K562 (cell line): ENCODE measurements around the gene RPL26. TPM values are rescaled to one million over a fixed set of nuclear protein-coding genes. Genes with fewer than 3 reads are reported as not detected.

Source experiments
- ATAC-seq: fragments of 200-7000 bp; cut with Tn5 transposase; 3 replicates; pipeline ENCODE4 v1.9.1; 2020; ENCODE audit warnings: moderate library complexity
- BruUV-seq: library from RNA; stranded (reverse); fragments of 400-500 nt; replicated peaks from 2 replicates; lab custom pipeline; 2021; lab: Mats Ljungman, UMichigan
- CTCF ChIA-PET: fragments of 300-600 bp; formaldehyde crosslinking; extraction: SDS; loops from one replicate; lab custom pipeline; 2021; ENCODE audit warnings: low intra/inter-chr PET ratio; lab: Yijun Ruan, JAX
- POLR2A ChIA-PET: fragments of 300-600, 350-650 bp; sonication (Branson Sonifier 250); formaldehyde crosslinking; extraction: SDS; loops from one replicate; lab custom pipeline; 2021; ENCODE audit warnings: antibody characterized with exemption, inconsistent platforms; lab: Yijun Ruan, JAX
- DNase-seq, 4 experiments: peaks; one replicate each; pipeline versions ENCODE4 v3.0.0 to v3.0.0-alpha.2; 2011 to 2018; ENCODE audit warnings: low spot score in 3 of 4, mixed read lengths in 3 of 4; ENCODE audit errors: extremely low read depth in 1 of 4
- FAIRE-seq: peaks from 2 replicates; lab custom pipeline; 2011; peaks lifted over from hg19 to GRCh38; lab: Jason Lieb, UNC
- H2AFZ ChIP-seq: 2 replicates; pipeline ENCODE4 v1.6.0; 2011; ENCODE audit warnings: low read depth, low read length, control low read depth, inconsistent platforms
- H3K27ac ChIP-seq: fragments of 200-600 bp; 3 replicates; pipeline ENCODE4 v1.8.0; 2011; ENCODE audit warnings: low read depth, mild to moderate bottlenecking, control low read depth, inconsistent platforms, low read length, moderate library complexity, mixed read lengths; ENCODE audit errors: extremely low read depth
- H3K27me3 ChIP-seq, 2 experiments: fragments of 300-600 bp in 1 of 2; 2 replicates in 1 of 2; 3 replicates in 1 of 2; pipeline versions ENCODE4 v1.6.0 to v1.8.0; 2011; ENCODE audit warnings: inconsistent platforms in 2 of 2, low read length in 2 of 2, mild to moderate bottlenecking in 1 of 2, mixed read lengths in 1 of 2, moderate library complexity in 1 of 2; ENCODE audit not compliant: control insufficient read depth in 2 of 2, insufficient read depth in 2 of 2
- H3K36me3 ChIP-seq: fragments of 300-600 bp; 3 replicates; pipeline ENCODE4 v1.8.0; 2011; ENCODE audit warnings: mild to moderate bottlenecking, low read length, inconsistent platforms; ENCODE audit not compliant: control insufficient read depth, insufficient read depth
- H3K4me1 ChIP-seq, 2 experiments: fragments of 200-600 bp in 1 of 2; replicated peaks in 1 of 2; 2 replicates in 1 of 2; 3 replicates in 1 of 2; pipeline versions ENCODE4 v1.5.1 to v1.8.0; 2011; ENCODE audit warnings: inconsistent platforms in 2 of 2, low read length in 2 of 2, mild to moderate bottlenecking in 1 of 2, mixed read lengths in 1 of 2, moderate library complexity in 1 of 2; ENCODE audit not compliant: control insufficient read depth in 2 of 2, insufficient read depth in 2 of 2
- H3K4me2 ChIP-seq: 2 replicates; pipeline ENCODE4 v1.6.1; 2011; ENCODE audit warnings: low read length, control low read depth, inconsistent platforms, mixed read lengths; ENCODE audit not compliant: insufficient read depth
- H3K4me3 ChIP-seq: fragments of 200-600 bp; sonication (generic), shearing (Covaris generic); 2 replicates; pipeline ENCODE4 v1.5.1; 2016; ENCODE audit warnings: control low read depth, inconsistent platforms
- H3K79me2 ChIP-seq: fragments of 200-600 bp; 3 replicates; pipeline ENCODE4 v1.8.0; 2011; ENCODE audit warnings: low read length, inconsistent platforms; ENCODE audit not compliant: control insufficient read depth, insufficient read depth
- H3K9ac ChIP-seq, 2 experiments: 2 replicates each; pipeline versions ENCODE4 v1.6.0 to v1.6.1; 2011; ENCODE audit warnings: low read depth in 2 of 2, low read length in 2 of 2, control low read depth in 1 of 2, inconsistent platforms in 1 of 2, mild to moderate bottlenecking in 1 of 2, mixed read lengths in 1 of 2; ENCODE audit not compliant: insufficient read depth in 1 of 2
- H3K9me1 ChIP-seq: one replicate; pipeline ENCODE4 v1.6.0; 2011; ENCODE audit warnings: inconsistent platforms, mild to moderate bottlenecking, low read length, moderate library complexity; ENCODE audit not compliant: control insufficient read depth, insufficient read depth
- H3K9me3 ChIP-seq: replicated peaks from 2 replicates; pipeline ENCODE4 v1.5.1; 2011; ENCODE audit warnings: low read depth, low read length, inconsistent platforms; ENCODE audit not compliant: control insufficient read depth, insufficient read depth
- H4K20me1 ChIP-seq: replicated peaks from 2 replicates; pipeline ENCODE4 v1.6.1; 2011; ENCODE audit warnings: low read length, inconsistent platforms, mixed read lengths; ENCODE audit not compliant: control insufficient read depth, insufficient read depth
- MAFG ChIP-seq: fragments of 450-650 bp; conservative IDR thresholded peaks from 2 replicates; pipeline ENCODE4 v1.6.1; 2016; ENCODE audit warnings: missing genetic modification characterization, missing compliant biosample characterization
- WGBS: fragments of 100-300 bp; shearing (Covaris generic); methylation state at CpG from one replicate; pipeline ENCODE4 v1.1.6; 2016; ENCODE audit warnings: low coverage, mixed read lengths; ENCODE audit not compliant: insufficient coverage; ENCODE audit errors: missing lambda C conversion rate; 5-methylcytosine and 5-hydroxymethylcytosine counted together
- in situ Hi-C: fragments of 300-500 bp; cut with MboI; formaldehyde crosslinking; loops from 4 replicates; pipeline ENCODE4 v1.15.0; 2018; ENCODE audit warnings: inconsistent platforms, mixed read lengths
- intact Hi-C: fragments of 100-400 bp; cut with micrococcal nuclease; formaldehyde crosslinking; loops from 2 replicates; pipeline ENCODE4 v1.14.2; 2022
- polyA plus RNA-seq, 8 experiments: library from polyadenylated mRNA; depleted of rRNA in 4 of 8; stranded (reverse) in 5 of 8; unstranded in 3 of 8; fragments of >200 nt; fragmentation: Nextera tagmentation in 2 of 8; fragmentation: Illumina TruSeq in 1 of 8; extraction: Ambion mirVana in 2 of 8; extraction: Trizol in 1 of 8; gene quantifications; 2 replicates each; pipeline versions ENCODE4 v1.2.1 to v1.2.3, GENCODE V29; 2011 to 2014; ENCODE audit warnings: inconsistent platforms in 1 of 8, missing spikeins in 1 of 8
- total RNA-seq, 7 experiments: library from RNA; depleted of rRNA in 6 of 7; stranded (reverse); fragments of >200 nt in 6 of 7; fragmentation: Illumina TruSeq in 2 of 7; extraction: Trizol in 2 of 7; gene quantifications; 2 replicates each; pipeline versions ENCODE4 v1.2.1 to v1.2.3, GENCODE V29; 2011 to 2021; ENCODE audit warnings: low replicate concordance in 1 of 7
- TF ChIP-seq, protein P1 (sequence below): fragments of 450-650 bp; formaldehyde crosslinking; IDR thresholded peaks from 2 replicates; pipeline ENCODE4 v1.4.0; 2020; ENCODE audit warnings: mild to moderate bottlenecking, moderate library complexity

RPL26 gene
- total and polyA plus RNA-seq, 9 of the 15 experiments (the other 6 are each of a cell fraction or from before 2014, with no cell fraction given): 1,474 to 4,074 (median 2,904) TPM

DNA sequence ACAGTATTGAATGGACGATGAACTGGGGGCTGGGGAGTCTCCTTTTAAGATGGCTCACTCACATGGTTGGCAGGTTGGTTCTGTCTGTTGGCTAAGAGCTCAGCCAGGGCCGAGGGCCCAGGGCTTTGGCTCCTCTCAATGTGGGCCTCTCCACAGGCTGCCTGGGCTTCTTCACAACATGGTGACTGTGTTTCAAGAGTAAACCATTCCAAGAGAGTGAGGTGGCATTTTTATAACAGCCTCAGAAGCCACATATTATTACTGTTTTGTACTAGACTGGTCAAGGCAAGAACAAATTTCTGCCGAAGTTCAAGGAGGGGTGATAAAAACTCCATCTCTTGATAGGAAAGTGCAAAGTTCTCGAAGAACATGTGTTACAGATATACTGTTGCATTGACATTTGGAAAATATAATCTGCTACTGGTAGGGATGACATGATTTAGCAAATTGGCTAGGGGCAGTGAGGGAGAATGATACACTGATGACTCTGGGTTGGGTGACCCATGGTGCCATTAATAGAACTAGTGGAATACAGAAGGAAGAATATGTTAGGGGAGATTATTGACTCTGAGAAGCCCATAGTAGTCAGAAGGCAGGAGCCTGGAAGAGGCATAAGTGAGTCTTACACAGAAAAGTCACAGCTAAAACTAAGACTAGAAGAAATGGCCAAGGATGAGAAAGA is 20.2 kb downstream of the RPL26 start:
- no TSS peak for BruUV-seq
- in situ Hi-C loops: no loop called here
- ChIA-PET POLR2A (interaction anchor here (4.5 kb wide), 1 partner anchor 14 kb away, joined by 25 read pairs; the partner anchor contains the start of gene KRABD2), CTCF (no interaction called here)
- no peak for DNase-seq
- no peaks in the 10 kb centered on the region for H3K27me3 ChIP-seq
- no peak overlapping the region for H3K4me2 ChIP-seq
- no peaks in the 10 kb centered on the region for H3K79me2 ChIP-seq
- H3K27ac ChIP-seq: no peak overlapping the region
- no peak overlapping the region for H3K9ac ChIP-seq
- 42% methylated on average over 4 of the region's 4 CpGs for WGBS
- H3K9me1 ChIP-seq: no peaks in the 10 kb centered on the region
- intact Hi-C loops: no loop called here
- no peaks in the 10 kb centered on the region for H3K36me3 ChIP-seq
- TF ChIP-seq MAFG: 0 out of 2 replicates have a peak, but pooled peaks have one; percentile 11
- TF ChIP-seq, protein P1, sequence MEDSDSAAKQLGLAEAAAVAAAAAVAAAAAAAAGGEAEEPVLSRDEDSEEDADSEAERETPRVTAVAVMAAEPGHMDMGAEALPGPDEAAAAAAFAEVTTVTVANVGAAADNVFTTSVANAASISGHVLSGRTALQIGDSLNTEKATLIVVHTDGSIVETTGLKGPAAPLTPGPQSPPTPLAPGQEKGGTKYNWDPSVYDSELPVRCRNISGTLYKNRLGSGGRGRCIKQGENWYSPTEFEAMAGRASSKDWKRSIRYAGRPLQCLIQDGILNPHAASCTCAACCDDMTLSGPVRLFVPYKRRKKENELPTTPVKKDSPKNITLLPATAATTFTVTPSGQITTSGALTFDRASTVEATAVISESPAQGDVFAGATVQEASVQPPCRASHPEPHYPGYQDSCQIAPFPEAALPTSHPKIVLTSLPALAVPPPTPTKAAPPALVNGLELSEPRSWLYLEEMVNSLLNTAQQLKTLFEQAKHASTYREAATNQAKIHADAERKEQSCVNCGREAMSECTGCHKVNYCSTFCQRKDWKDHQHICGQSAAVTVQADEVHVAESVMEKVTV (CRISPR knock-in tag): no peak
- peaks cover 0 to 30% of the 10 kb centered on the region in 2 experiments; a peak in 4 of 5 replicates for H3K4me1 ChIP-seq
- FAIRE-seq: no peak
- ATAC-seq: no peak; the same call in 2 of the 3 replicates
- no peak overlapping the region for H3K4me3 ChIP-seq
- peak overlapping the region; percentile 66 for H2AFZ ChIP-seq
- H3K9me3 ChIP-seq: no peaks in the 10 kb centered on the region
- no peaks in the 10 kb centered on the region for H4K20me1 ChIP-seq
